Caco-2 (cell line): ENCODE measurements around the gene SLC12A8. TPM values are rescaled to one million over a fixed set of nuclear protein-coding genes. Genes with fewer than 3 reads are reported as not detected.

Source experiments
- BruUV-seq: library from RNA; stranded (reverse); fragments of 400-500 nt; replicated peaks from 2 replicates; lab custom pipeline; 2021; lab: Mats Ljungman, UMichigan
- CTCF ChIA-PET: fragments of 300-600 bp; sonication (Branson Sonifier 250); formaldehyde crosslinking; loops from one replicate; lab custom pipeline; 2022; ENCODE audit warnings: antibody characterized with exemption; lab: Charles Lee
- POLR2A ChIA-PET: fragments of 300-600 bp; sonication (Branson Sonifier 250); formaldehyde crosslinking; loops from one replicate; lab custom pipeline; 2022; ENCODE audit warnings: antibody characterized with exemption; lab: Charles Lee
- DNase-seq, 2 experiments: peaks; one replicate each; pipeline versions ENCODE4 v3.0.0 to v3.0.0-alpha.2; 2020 to 2022
- H3K27me3 ChIP-seq: replicated peaks from 2 replicates; pipeline ENCODE4 v1.6.0; 2011; ENCODE audit warnings: low read length; ENCODE audit not compliant: control insufficient read depth, insufficient read depth
- H3K36me3 ChIP-seq: 2 replicates; pipeline ENCODE4 v1.5.1; 2011; ENCODE audit warnings: low read length; ENCODE audit not compliant: control insufficient read depth, insufficient read depth
- H3K4me1 ChIP-seq: fragments of 250-450 bp; sonication (Bioruptor Pico); 2 replicates; pipeline ENCODE4 v1.5.1; 2020; ENCODE audit warnings: mild to moderate bottlenecking
- H3K4me3 ChIP-seq: 2 replicates; pipeline ENCODE4 v1.5.1; 2011; ENCODE audit warnings: low read depth, mild to moderate bottlenecking, control low read depth, low read length
- H3K9me3 ChIP-seq: fragments of 250-450 bp; sonication (Bioruptor Pico); 2 replicates; pipeline ENCODE4 v1.5.1; 2020; ENCODE audit warnings: mild to moderate bottlenecking, moderate library complexity
- H3K27ac Mint-ChIP-seq: one replicate; pipeline ENCODE4 v1.8.0; 2022; ENCODE audit warnings: mixed read lengths; ENCODE audit not compliant: unreplicated experiment
- H3K27me3 Mint-ChIP-seq: one replicate; pipeline ENCODE4 v1.8.0; 2022; ENCODE audit warnings: mixed read lengths; ENCODE audit not compliant: insufficient read depth, unreplicated experiment
- H3K36me3 Mint-ChIP-seq: one replicate; pipeline ENCODE4 v1.8.0; 2022; ENCODE audit warnings: mild to moderate bottlenecking, mixed read lengths; ENCODE audit not compliant: insufficient read depth, unreplicated experiment
- H3K4me1 Mint-ChIP-seq: one replicate; pipeline ENCODE4 v1.8.0; 2022; ENCODE audit warnings: low read depth, mixed read lengths; ENCODE audit not compliant: unreplicated experiment
- H3K4me3 Mint-ChIP-seq: one replicate; pipeline ENCODE4 v1.8.0; 2022; ENCODE audit warnings: mild to moderate bottlenecking, moderate library complexity, mixed read lengths; ENCODE audit not compliant: unreplicated experiment
- H3K9me3 Mint-ChIP-seq: one replicate; pipeline ENCODE4 v1.8.0; 2022; ENCODE audit warnings: mixed read lengths; ENCODE audit not compliant: unreplicated experiment
- intact Hi-C: fragments of 100-400 bp; cut with micrococcal nuclease; formaldehyde crosslinking; loops from one replicate; pipeline ENCODE4 v1.10.0; 2022; ENCODE audit not compliant: unreplicated experiment
- total RNA-seq: library from RNA; stranded (reverse); gene quantifications from 2 replicates; pipeline ENCODE4 v1.2.3, GENCODE V29; 2022
- TF ChIP-seq, protein P1 (sequence below), 2 experiments: fragments of 200-600 bp in 1 of 2; IDR thresholded peaks; 1 replicate in 1 of 2; 2 replicates in 1 of 2; pipeline versions ENCODE4 v1.5.1 to v1.8.0; 2011 to 2022; ENCODE audit warnings: antibody characterized with exemption in 1 of 2, control low read depth in 1 of 2, inconsistent platforms in 1 of 2, low read depth in 1 of 2, low read length in 1 of 2, mild to moderate bottlenecking in 1 of 2, moderate library complexity in 1 of 2; ENCODE audit not compliant: insufficient read depth in 1 of 2, severe bottlenecking in 1 of 2, unreplicated experiment in 1 of 2

The SLC12A8 gene
- total RNA-seq, 1 experiment from 2014 or later: 23.3 TPM

DNA sequence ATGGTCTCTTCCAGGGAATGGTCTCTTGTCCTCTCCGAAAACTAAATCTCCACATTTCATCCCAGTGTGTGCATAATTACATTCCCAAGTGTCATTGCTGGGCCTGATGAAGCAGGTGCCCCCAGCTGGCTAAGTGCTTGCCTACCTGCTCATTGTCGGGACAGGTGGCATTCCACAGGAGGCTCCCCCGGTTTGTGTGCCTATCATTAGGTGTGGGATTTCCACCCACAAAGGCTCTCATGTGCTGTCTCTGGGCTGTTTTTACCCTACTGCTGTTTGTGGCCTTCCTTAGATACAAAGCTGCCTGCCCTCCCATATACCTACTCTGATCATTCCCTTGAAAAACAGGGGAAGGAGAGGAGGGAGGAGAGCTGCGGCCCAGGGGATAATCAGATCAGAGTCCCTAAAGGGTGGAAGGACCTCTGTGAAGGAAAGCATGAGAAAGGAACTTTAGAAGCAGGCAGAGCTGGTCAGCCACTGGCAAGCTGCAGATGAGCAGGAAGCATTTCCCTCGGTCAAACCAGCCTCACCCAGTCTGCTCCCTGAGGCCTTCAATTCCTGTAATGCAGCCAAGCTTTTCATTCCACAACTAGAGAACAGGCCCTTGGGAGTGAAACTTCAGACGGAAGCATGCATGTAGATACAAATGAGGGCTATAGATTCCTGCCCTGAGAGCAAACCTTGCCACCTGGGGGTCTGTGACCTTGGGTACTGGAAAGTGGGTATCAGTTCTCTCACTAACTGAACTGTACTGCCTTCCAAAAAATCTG lies 96.1 kb downstream of the SLC12A8 start:
- peak overlapping the region; percentile 61 for H3K27ac Mint-ChIP-seq
- ChIA-PET CTCF (no interaction called here), POLR2A (no interaction called here)
- no peak for DNase-seq
- no peaks in the 10 kb centered on the region for H3K9me3 Mint-ChIP-seq
- BruUV-seq: no TSS peak
- Histone ChIP-seq H3K27me3 (no peaks in the 10 kb centered on the region), H3K4me1 (peaks cover 13% of the 10 kb centered on the region; the same call in 1 of the 2 replicates), H3K4me3 (no peak overlapping the region), H3K9me3 (no peaks in the 10 kb centered on the region), H3K36me3 (no peaks in the 10 kb centered on the region)
- H3K4me3 Mint-ChIP-seq: no peak overlapping the region
- TF ChIP-seq, protein P1, sequence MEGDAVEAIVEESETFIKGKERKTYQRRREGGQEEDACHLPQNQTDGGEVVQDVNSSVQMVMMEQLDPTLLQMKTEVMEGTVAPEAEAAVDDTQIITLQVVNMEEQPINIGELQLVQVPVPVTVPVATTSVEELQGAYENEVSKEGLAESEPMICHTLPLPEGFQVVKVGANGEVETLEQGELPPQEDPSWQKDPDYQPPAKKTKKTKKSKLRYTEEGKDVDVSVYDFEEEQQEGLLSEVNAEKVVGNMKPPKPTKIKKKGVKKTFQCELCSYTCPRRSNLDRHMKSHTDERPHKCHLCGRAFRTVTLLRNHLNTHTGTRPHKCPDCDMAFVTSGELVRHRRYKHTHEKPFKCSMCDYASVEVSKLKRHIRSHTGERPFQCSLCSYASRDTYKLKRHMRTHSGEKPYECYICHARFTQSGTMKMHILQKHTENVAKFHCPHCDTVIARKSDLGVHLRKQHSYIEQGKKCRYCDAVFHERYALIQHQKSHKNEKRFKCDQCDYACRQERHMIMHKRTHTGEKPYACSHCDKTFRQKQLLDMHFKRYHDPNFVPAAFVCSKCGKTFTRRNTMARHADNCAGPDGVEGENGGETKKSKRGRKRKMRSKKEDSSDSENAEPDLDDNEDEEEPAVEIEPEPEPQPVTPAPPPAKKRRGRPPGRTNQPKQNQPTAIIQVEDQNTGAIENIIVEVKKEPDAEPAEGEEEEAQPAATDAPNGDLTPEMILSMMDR (IDR thresholded peaks at IDR 0.05; ENCODE audit: insufficient read depth in 1 of 2, low read depth in 1 of 2, low read length in 1 of 2, severe bottlenecking in 1 of 2, unreplicated experiment in 1 of 2): no peak
- no peaks in the 10 kb centered on the region for H3K27me3 Mint-ChIP-seq
- H3K4me1 Mint-ChIP-seq: peaks cover 15% of the 10 kb centered on the region
- intact Hi-C loops: no loop called here
- no peaks in the 10 kb centered on the region for H3K36me3 Mint-ChIP-seq

DNA sequence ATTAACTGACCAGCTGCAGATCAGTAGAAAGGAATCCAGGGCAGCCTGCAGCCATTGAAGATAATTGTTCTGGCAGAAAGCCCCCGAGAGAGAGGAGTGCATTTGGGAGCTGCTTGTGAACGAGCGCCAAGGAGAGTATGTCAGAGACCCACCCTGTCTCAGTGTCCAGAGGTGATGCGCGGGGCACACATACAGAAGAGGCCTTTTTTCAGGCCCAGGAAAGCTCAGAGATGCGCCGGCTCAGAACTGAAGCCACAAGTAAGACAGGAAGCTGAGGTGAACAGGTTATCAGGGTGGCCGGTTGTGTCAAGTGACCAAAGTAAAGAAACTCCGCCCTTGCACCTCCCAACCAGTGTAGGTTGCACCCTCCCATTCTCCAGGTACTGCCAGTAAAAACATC lies 96.9 kb downstream of the SLC12A8 start:
- no TSS peak for BruUV-seq
- intact Hi-C loops: no loop called here
- Histone ChIP-seq H3K27me3 (no peaks in the 10 kb centered on the region), H3K4me3 (no peak overlapping the region), H3K9me3 (no peaks in the 10 kb centered on the region), H3K4me1 (peaks cover 13% of the 10 kb centered on the region; the same call in 1 of the 2 replicates), H3K36me3 (no peaks in the 10 kb centered on the region)
- TF ChIP-seq, protein P1 (IDR thresholded peaks at IDR 0.05; ENCODE audit: insufficient read depth in 1 of 2, low read depth in 1 of 2, low read length in 1 of 2, severe bottlenecking in 1 of 2, unreplicated experiment in 1 of 2): no peak
- Mint-ChIP-seq H3K9me3 (no peaks in the 10 kb centered on the region), H3K4me3 (no peak overlapping the region), H3K27ac (peak overlapping the region; percentile 61), H3K27me3 (no peaks in the 10 kb centered on the region), H3K36me3 (no peaks in the 10 kb centered on the region), H3K4me1 (peaks cover 15% of the 10 kb centered on the region)
- peak in 1 of 2 experiments; percentile 26 for DNase-seq
- POLR2A ChIA-PET: no interaction called here
- CTCF ChIA-PET: interaction anchor here (0.6 kb wide), 1 partner anchor 275 kb away, joined by 3 read pairs; no protein-coding TSS in a partner anchor

DNA sequence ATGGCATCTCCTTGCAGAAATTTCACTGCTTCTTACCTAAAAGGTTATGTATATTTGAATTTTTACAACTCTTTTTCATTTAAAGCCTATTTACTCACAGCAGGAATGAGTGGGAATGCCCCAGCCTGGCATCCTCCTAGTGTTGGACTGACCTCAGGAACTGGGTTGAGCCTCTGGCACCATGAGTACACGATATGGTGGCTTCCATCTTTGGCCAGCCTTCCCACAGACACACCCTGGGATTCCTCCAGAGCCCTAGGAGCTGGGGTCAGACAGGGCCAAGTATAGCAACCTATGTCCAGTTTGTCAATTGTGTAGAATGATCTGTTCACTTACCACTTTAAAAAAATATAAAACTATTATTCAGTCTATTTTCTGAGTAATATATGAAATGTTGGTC lies 99.6 kb downstream of the SLC12A8 start:
- H3K4me1 Mint-ChIP-seq: peaks cover 15% of the 10 kb centered on the region
- no peaks in the 10 kb centered on the region for H3K36me3 Mint-ChIP-seq
- no peaks in the 10 kb centered on the region for H3K36me3 ChIP-seq
- DNase-seq: no peak
- ChIA-PET CTCF (no interaction called here), POLR2A (no interaction called here)
- no peak overlapping the region for H3K4me3 ChIP-seq
- no TSS peak for BruUV-seq
- no peaks in the 10 kb centered on the region for H3K9me3 Mint-ChIP-seq
- no peaks in the 10 kb centered on the region for H3K9me3 ChIP-seq
- TF ChIP-seq, protein P1 (IDR thresholded peaks at IDR 0.05; ENCODE audit: insufficient read depth in 1 of 2, low read depth in 1 of 2, low read length in 1 of 2, severe bottlenecking in 1 of 2, unreplicated experiment in 1 of 2): no peak
- H3K4me1 ChIP-seq: peaks cover 13% of the 10 kb centered on the region; the same call in 1 of the 2 replicates
- no peak overlapping the region for H3K4me3 Mint-ChIP-seq
- H3K27me3 ChIP-seq: no peaks in the 10 kb centered on the region
- no peak overlapping the region for H3K27ac Mint-ChIP-seq
- no peaks in the 10 kb centered on the region for H3K27me3 Mint-ChIP-seq
- intact Hi-C loops: no loop called here
